HepG2 (cell line): Measurements from ENCODE around the gene GPX5. TPM values are rescaled to one million over a fixed set of nuclear protein-coding genes. Genes with fewer than 3 reads are reported as not detected.

Experiments
- ATAC-seq: fragments of 200-7000 bp; cut with Tn5 transposase; 3 replicates; pipeline ENCODE4 v1.9.1; 2020; ENCODE audit warnings: mild to moderate bottlenecking, moderate library complexity
- BruUV-seq: library from RNA; stranded (reverse); fragments of 400-500 nt; replicated peaks from 2 replicates; lab custom pipeline; 2021; lab: Mats Ljungman, UMichigan
- CTCF ChIA-PET: fragments of 300-600 bp; formaldehyde crosslinking; extraction: SDS; loops from one replicate; lab custom pipeline; 2021; ENCODE audit warnings: low total read pairs, inconsistent platforms, low intra/inter-chr PET ratio; lab: Yijun Ruan, JAX
- POLR2A ChIA-PET: fragments of 350-600 bp; sonication (Branson Sonifier 250); formaldehyde crosslinking; loops from one replicate; lab custom pipeline; 2020; ENCODE audit warnings: antibody characterized with exemption, inconsistent platforms; lab: Yijun Ruan, JAX
- DNase-seq: peaks from one replicate; pipeline ENCODE4 v3.0.0-alpha.2; 2015; ENCODE audit warnings: low spot score
- FAIRE-seq: peaks from 3 replicates; lab custom pipeline; 2011; peaks lifted over from hg19 to GRCh38; lab: Jason Lieb, UNC
- H2AFZ ChIP-seq: one replicate; pipeline ENCODE4 v1.6.1; 2011; ENCODE audit warnings: low read length, inconsistent platforms
- H3K27ac ChIP-seq: fragments of 300-600 bp; 3 replicates; pipeline ENCODE4 v1.8.0; 2011; ENCODE audit warnings: mixed run types, mild to moderate bottlenecking, mixed read lengths, low read length, inconsistent platforms; ENCODE audit not compliant: insufficient read depth; ENCODE audit errors: extremely low read length
- H3K27me3 ChIP-seq, 2 experiments: fragments of 200-600 bp in 1 of 2; 2 replicates in 1 of 2; 3 replicates in 1 of 2; pipeline versions ENCODE4 v1.6.0 to v1.8.0; 2011; ENCODE audit warnings: low read length in 2 of 2, mild to moderate bottlenecking in 2 of 2, moderate library complexity in 2 of 2, inconsistent platforms in 1 of 2; ENCODE audit not compliant: insufficient read depth in 2 of 2, control insufficient read depth in 1 of 2
- H3K36me3 ChIP-seq, 2 experiments: fragments of 200-600 bp in 1 of 2; replicated peaks in 1 of 2; 2 replicates in 1 of 2; 3 replicates in 1 of 2; pipeline versions ENCODE4 v1.5.1 to v1.8.0; 2011; ENCODE audit warnings: low read length in 2 of 2, inconsistent platforms in 1 of 2; ENCODE audit not compliant: insufficient read depth in 2 of 2, control insufficient read depth in 1 of 2
- H3K4me1 ChIP-seq: 2 replicates; pipeline ENCODE4 v1.5.1; 2012; ENCODE audit warnings: low read length, inconsistent platforms; ENCODE audit not compliant: insufficient read depth
- H3K4me2 ChIP-seq: 2 replicates; pipeline ENCODE4 v1.6.0; 2011; ENCODE audit warnings: low read depth, low read length, inconsistent platforms
- H3K4me3 ChIP-seq, 3 experiments: fragments of 200-600 bp in 1 of 3; sonication (generic), shearing (Covaris generic) in 1 of 3; replicated peaks in 1 of 3; 2 replicates each; pipeline ENCODE4 v1.5.1; 2011 to 2016; ENCODE audit warnings: low read length in 3 of 3, inconsistent platforms in 2 of 3, low read depth in 2 of 3, mild to moderate bottlenecking in 2 of 3, control low read depth in 1 of 3, mixed read lengths in 1 of 3; ENCODE audit not compliant: insufficient read depth in 1 of 3
- H3K79me2 ChIP-seq: one replicate; pipeline ENCODE4 v1.6.1; 2011; ENCODE audit warnings: low read length, inconsistent platforms; ENCODE audit not compliant: insufficient read depth
- H3K9ac ChIP-seq: 2 replicates; pipeline ENCODE4 v1.6.0; 2011; ENCODE audit warnings: mild to moderate bottlenecking, low read depth, low read length, inconsistent platforms; ENCODE audit not compliant: insufficient read depth
- H3K9me3 ChIP-seq: 2 replicates; pipeline ENCODE4 v1.5.1; 2012; ENCODE audit warnings: mild to moderate bottlenecking, low read length
- H4K20me1 ChIP-seq: 2 replicates; pipeline ENCODE4 v1.6.0; 2011; ENCODE audit warnings: inconsistent platforms, mild to moderate bottlenecking, low read length, moderate library complexity; ENCODE audit not compliant: insufficient read depth
- FOXP1 ChIP-seq, 2 experiments: fragments of 450-650 bp in 1 of 2; IDR thresholded peaks; 2 replicates each; pipeline ENCODE4 v1.6.1; 2017 to 2018; ENCODE audit warnings: antibody characterized with exemption in 1 of 2
- HDAC2 ChIP-seq: sonication (generic); formaldehyde crosslinking; IDR thresholded peaks from 2 replicates; pipeline ENCODE4 v1.4.0; 2020; ENCODE audit warnings: missing genetic modification reagents
- KDM3A ChIP-seq: IDR thresholded peaks from 2 replicates; pipeline ENCODE4 v1.6.1; 2018; ENCODE audit warnings: low read depth, missing compliant biosample characterization
- PITX1 ChIP-seq: sonication (generic); formaldehyde crosslinking; IDR thresholded peaks from 2 replicates; pipeline ENCODE4 v1.5.1; 2020; ENCODE audit warnings: mild to moderate bottlenecking, missing genetic modification reagents
- SAP130 ChIP-seq: IDR thresholded peaks from 2 replicates; pipeline ENCODE4 v1.6.1; 2016; ENCODE audit warnings: low read depth
- ZNF431 ChIP-seq: sonication (generic); formaldehyde crosslinking; IDR thresholded peaks from 2 replicates; pipeline ENCODE4 v1.9.0; 2022; ENCODE audit warnings: missing genetic modification reagents, low read depth, mild to moderate bottlenecking, borderline replicate concordance
- ZNF710 ChIP-seq: sonication (generic); formaldehyde crosslinking; IDR thresholded peaks from 2 replicates; pipeline ENCODE4 v1.5.0; 2020; ENCODE audit warnings: mild to moderate bottlenecking, missing genetic modification reagents, borderline replicate concordance
- ZNF784 ChIP-seq: sonication (generic); formaldehyde crosslinking; IDR thresholded peaks from 2 replicates; pipeline ENCODE4 v1.5.1; 2020; ENCODE audit warnings: missing genetic modification reagents, mild to moderate bottlenecking, borderline replicate concordance
- ZSCAN22 ChIP-seq: sonication (generic); formaldehyde crosslinking; IDR thresholded peaks from 2 replicates; pipeline ENCODE4 v1.4.0; 2020; ENCODE audit warnings: mild to moderate bottlenecking, missing genetic modification reagents
- WGBS: methylation state at CpG from one replicate; pipeline ENCODE4 v1.1.6; 2017; ENCODE audit warnings: low lambda C conversion rate; 5-methylcytosine and 5-hydroxymethylcytosine counted together
- in situ Hi-C: cut with HindIII; loops from 2 replicates; pipeline ENCODE4 v1.10.0; 2017; ENCODE audit warnings: low pct_unique_long_range_greater_than_20kb; ENCODE audit not compliant: extremely low pct_ligation_motif_present
- intact Hi-C: fragments of 100-400 bp; cut with micrococcal nuclease; formaldehyde crosslinking; loops from one replicate; pipeline ENCODE4 v1.10.0; 2022; ENCODE audit not compliant: unreplicated experiment
- polyA plus RNA-seq, 8 experiments: library from polyadenylated mRNA; depleted of rRNA in 3 of 8; stranded (reverse) in 7 of 8; unstranded in 1 of 8; fragments of >200 nt; fragmentation: Illumina TruSeq in 4 of 8; extraction: Trizol in 4 of 8; gene quantifications; 2 replicates each; pipeline versions ENCODE4 v1.2.1 to v1.2.3, GENCODE V29; 2011 to 2016; ENCODE audit warnings: low read depth in 4 of 8, missing spikeins in 1 of 8, mixed read lengths in 1 of 8; ENCODE audit not compliant: insufficient read depth in 1 of 8
- total RNA-seq, 5 experiments: library from RNA; depleted of rRNA; stranded (reverse); fragments of >200 nt; fragmentation: Illumina TruSeq; extraction: Trizol; gene quantifications; 2 replicates each; pipeline ENCODE4 v1.2.3, GENCODE V29; 2016; ENCODE audit warnings: low read depth in 1 of 5

Gene GPX5
- total and polyA plus RNA-seq, 2 of the 13 experiments (the other 11 are each of a cell fraction or from before 2014, with no cell fraction given) = not detected

GRCh38 chr6:28555136-28555535 is 29.5 kb downstream of the GPX5 start:
- FAIRE-seq (peak; percentile 4), DNase-seq (no peak), ATAC-seq (peak; percentile 47)
- H4K20me1 ChIP-seq = no peaks in the 10 kb centered on the region
- peak overlapping the region in 1 of 3 experiments; percentile 64; a peak in 1 of 6 replicates for H3K4me3 ChIP-seq
- intact Hi-C loops (no loop called here), in situ Hi-C loops (no loop called here)
- no peaks in the 10 kb centered on the region for H3K36me3 ChIP-seq
- H3K27ac ChIP-seq = no peak overlapping the region
- peak overlapping the region; percentile 90 for H3K4me2 ChIP-seq
- ChIA-PET CTCF (no interaction called here), POLR2A (interaction anchor here (1.0 to 1.4 kb wide), 2 partner anchors 31 to 219 kb away, joined by 3 to 4 read pairs; partner anchors contain the start of gene ZSCAN31)
- peak overlapping the region; percentile 9 for H2AFZ ChIP-seq
- no peak for TF ChIP-seq FOXP1 (IDR thresholded peaks at IDR 0.05)
- peak; percentile 41; the same call in 1 of the 2 replicates for TF ChIP-seq FOXP1 (CRISPR knock-in tag; IDR thresholded peaks at IDR 0.05)
- no peak for TF ChIP-seq KDM3A (CRISPR knock-in tag)
- TF ChIP-seq ZNF710 (CRISPR knock-in tag) = no peak
- 0 out of 2 replicates have a peak, but pooled peaks have one; percentile 15 for TF ChIP-seq ZSCAN22
- no peak for TF ChIP-seq PITX1 (CRISPR knock-in tag)
- TF ChIP-seq ZNF431 (CRISPR knock-in tag) = no peak
- 0 out of 2 replicates have a peak, but pooled peaks have one; percentile 26 for TF ChIP-seq SAP130 (CRISPR knock-in tag)
- TF ChIP-seq HDAC2 (CRISPR knock-in tag) = 0 out of 2 replicates have a peak, but pooled peaks have one; percentile 14
- TF ChIP-seq ZNF784 (CRISPR knock-in tag) = no peak
- no peak overlapping the region for H3K9ac ChIP-seq
- H3K79me2 ChIP-seq = no peaks in the 10 kb centered on the region
- H3K4me1 ChIP-seq = peaks cover 39% of the 10 kb centered on the region
- WGBS = 0% methylated on average over 2 of the region's 2 CpGs
- H3K27me3 ChIP-seq = no peaks in the 10 kb centered on the region; a peak in 1 of 5 replicates
- H3K9me3 ChIP-seq = no peaks in the 10 kb centered on the region
- BruUV-seq = no TSS peak
